Gastrocnemius medialis (tissue), 4 donors: ENCODE measurements around the gene TNPO3. TPM values are rescaled to one million over a fixed set of nuclear protein-coding genes. Genes with fewer than 3 reads are reported as not detected.

Experiments
- ATAC-seq, 2 donors: fragments of 150-250 bp; one replicate each; pipeline ENCODE4 v1.9.1; 2016
- DNase-seq, 2 donors: peaks; one replicate each; pipeline ENCODE4 v3.0.0-alpha.2; 2019
- H3K27ac ChIP-seq, 4 donors: fragments of 200-600 bp; sonication (generic); 1 replicate in 1 of 4; 2 replicates in 3 of 4; pipeline ENCODE4 v1.5.1; 2016 to 2018; ENCODE audit warnings: mild to moderate bottlenecking in 2 of 4, moderate library complexity in 1 of 4
- H3K27me3 ChIP-seq, 3 donors: fragments of 200-600 bp; sonication (generic) in 2 of 3; 1 replicate in 1 of 3; 2 replicates in 2 of 3; pipeline versions ENCODE4 v1.5.1 to v1.6.0; 2016 to 2019; ENCODE audit warnings: mild to moderate bottlenecking in 1 of 3, moderate library complexity in 1 of 3
- H3K36me3 ChIP-seq, 2 donors: fragments of 200-600 bp; sonication (generic) in 1 of 2; one replicate each; pipeline ENCODE4 v1.5.1; 2017 to 2018
- H3K4me1 ChIP-seq, 2 donors: fragments of 200-600 bp; sonication (generic) in 1 of 2; one replicate each; pipeline ENCODE4 v1.5.1; 2016 to 2017; ENCODE audit warnings: mild to moderate bottlenecking in 2 of 2
- H3K4me3 ChIP-seq, 4 donors: fragments of 200-600 bp; sonication (generic) in 3 of 4; 1 replicate in 1 of 4; 2 replicates in 3 of 4; pipeline ENCODE4 v1.5.1; 2016 to 2019; ENCODE audit warnings: mild to moderate bottlenecking in 2 of 4
- H3K9me3 ChIP-seq, 3 donors: fragments of 200-600 bp; sonication (generic) in 2 of 3; 1 replicate in 1 of 3; 2 replicates in 2 of 3; pipeline ENCODE4 v1.5.1; 2016 to 2019
- POLR2A ChIP-seq, 2 donors: fragments of 450-650 bp; IDR thresholded peaks; one replicate each; pipeline ENCODE4 v1.6.1; 2017; ENCODE audit warnings: antibody characterized with exemption in 2 of 2, mild to moderate bottlenecking in 2 of 2, moderate library complexity in 2 of 2
- in situ Hi-C, 4 donors: fragments of 200-750 bp; cut with MboI; loops; one replicate each; pipeline versions ENCODE4 v1.15.0 to v1.8.0; 2017; ENCODE audit warnings: low sequenced_read_pairs in 4 of 4
- intact Hi-C: fragments of 100-400 bp; cut with DNase I; formaldehyde crosslinking; loops from one replicate; pipeline ENCODE4 v1.15.1; 2023; ENCODE audit warnings: low total_unique reads
- total RNA-seq, 4 donors: library from RNA; depleted of rRNA; stranded (reverse); fragments of >200 nt; gene quantifications; one replicate each; pipeline versions ENCODE4 v1.1.0 to v1.2.3, GENCODE V29; 2016
- TF ChIP-seq, protein P1 (sequence below), 5 experiments: fragments of 450-650 bp in 3 of 5; fragments of 200-600 bp in 2 of 5; sonication (generic) in 2 of 5; IDR thresholded peaks in 4 of 5; conservative IDR thresholded peaks in 1 of 5; 1 replicate in 4 of 5; 2 replicates in 1 of 5; pipeline ENCODE4 v1.5.1; 2016 to 2019; ENCODE audit warnings: antibody characterized with exemption in 5 of 5, mild to moderate bottlenecking in 3 of 5, moderate library complexity in 3 of 5

The TNPO3 gene
- total RNA-seq, 4 donors from 2014 or later = 39.1 to 50.9 (median 50.5) TPM

GRCh38 chr7:129009437-129009836, 45.5 kb downstream of the TNPO3 start:
- peaks cover 10 to 12% of the 10 kb centered on the region in 2 donors for H3K4me1 ChIP-seq
- intact Hi-C loops (no loop called here), in situ Hi-C loops (no loop called here)
- no peaks in the 10 kb centered on the region for H3K9me3 ChIP-seq
- H3K27me3 ChIP-seq = no peaks in the 10 kb centered on the region
- no peak for TF ChIP-seq POLR2A (IDR thresholded peaks at IDR 0.05)
- TF ChIP-seq, protein P1, sequence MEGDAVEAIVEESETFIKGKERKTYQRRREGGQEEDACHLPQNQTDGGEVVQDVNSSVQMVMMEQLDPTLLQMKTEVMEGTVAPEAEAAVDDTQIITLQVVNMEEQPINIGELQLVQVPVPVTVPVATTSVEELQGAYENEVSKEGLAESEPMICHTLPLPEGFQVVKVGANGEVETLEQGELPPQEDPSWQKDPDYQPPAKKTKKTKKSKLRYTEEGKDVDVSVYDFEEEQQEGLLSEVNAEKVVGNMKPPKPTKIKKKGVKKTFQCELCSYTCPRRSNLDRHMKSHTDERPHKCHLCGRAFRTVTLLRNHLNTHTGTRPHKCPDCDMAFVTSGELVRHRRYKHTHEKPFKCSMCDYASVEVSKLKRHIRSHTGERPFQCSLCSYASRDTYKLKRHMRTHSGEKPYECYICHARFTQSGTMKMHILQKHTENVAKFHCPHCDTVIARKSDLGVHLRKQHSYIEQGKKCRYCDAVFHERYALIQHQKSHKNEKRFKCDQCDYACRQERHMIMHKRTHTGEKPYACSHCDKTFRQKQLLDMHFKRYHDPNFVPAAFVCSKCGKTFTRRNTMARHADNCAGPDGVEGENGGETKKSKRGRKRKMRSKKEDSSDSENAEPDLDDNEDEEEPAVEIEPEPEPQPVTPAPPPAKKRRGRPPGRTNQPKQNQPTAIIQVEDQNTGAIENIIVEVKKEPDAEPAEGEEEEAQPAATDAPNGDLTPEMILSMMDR (IDR thresholded peaks at IDR 0.05 in 4 of 5, conservative IDR thresholded peaks at IDR 0.05 in 1 of 5) = no peak
- H3K4me3 ChIP-seq = no peak overlapping the region
- DNase-seq (no peak), ATAC-seq (no peak)
- H3K27ac ChIP-seq = no peak overlapping the region
- peaks cover 0 to 24% of the 10 kb centered on the region in 2 donors for H3K36me3 ChIP-seq

DNA sequence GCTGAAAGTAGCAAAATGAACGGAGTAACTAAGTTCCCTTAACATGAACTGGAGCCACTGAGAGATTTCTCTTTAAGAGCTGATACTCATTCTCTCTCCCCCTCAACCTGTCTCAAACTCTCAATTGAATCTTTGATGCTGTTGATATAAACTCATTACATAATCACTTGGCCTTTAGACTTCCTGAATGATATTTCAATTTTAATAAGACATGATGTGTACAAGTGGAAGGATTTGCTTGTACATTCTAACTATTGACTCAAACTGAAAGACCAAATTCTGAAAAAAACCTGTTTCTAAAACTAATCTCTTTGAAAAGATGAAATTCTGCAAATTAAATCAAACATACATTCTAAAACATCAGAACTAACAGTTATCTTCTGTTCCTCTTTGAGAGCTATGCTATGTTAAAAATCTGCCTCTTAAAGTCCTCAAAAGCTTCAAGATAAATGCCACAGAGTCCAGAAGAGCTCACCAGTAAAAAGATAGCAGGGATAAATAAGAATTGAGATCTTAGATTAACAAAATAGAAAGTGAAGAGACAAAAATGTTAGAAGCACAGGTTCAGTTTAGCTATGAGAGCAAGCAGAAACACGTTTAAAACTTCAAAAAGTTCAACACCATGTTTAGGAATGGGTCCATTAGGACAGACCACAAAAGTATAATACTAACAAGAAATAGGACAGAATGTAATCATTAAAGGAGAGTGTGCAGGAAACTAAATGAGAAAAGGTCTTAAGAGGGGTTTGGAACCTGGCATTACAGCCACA, 46.1 kb downstream of the TNPO3 start:
- H3K9me3 ChIP-seq = no peaks in the 10 kb centered on the region
- H3K27ac ChIP-seq = no peak overlapping the region
- no peak for DNase-seq
- in situ Hi-C loops = no loop called here
- intact Hi-C loops = no loop called here
- H3K36me3 ChIP-seq = peaks cover 0 to 22% of the 10 kb centered on the region in 2 donors
- no peak overlapping the region for H3K4me3 ChIP-seq
- no peaks in the 10 kb centered on the region for H3K27me3 ChIP-seq
- peaks cover 10 to 12% of the 10 kb centered on the region in 2 donors for H3K4me1 ChIP-seq
- no peak for ATAC-seq
- TF ChIP-seq, protein P1 (IDR thresholded peaks at IDR 0.05 in 4 of 5, conservative IDR thresholded peaks at IDR 0.05 in 1 of 5) = no peak
- TF ChIP-seq POLR2A (IDR thresholded peaks at IDR 0.05) = no peak

DNA sequence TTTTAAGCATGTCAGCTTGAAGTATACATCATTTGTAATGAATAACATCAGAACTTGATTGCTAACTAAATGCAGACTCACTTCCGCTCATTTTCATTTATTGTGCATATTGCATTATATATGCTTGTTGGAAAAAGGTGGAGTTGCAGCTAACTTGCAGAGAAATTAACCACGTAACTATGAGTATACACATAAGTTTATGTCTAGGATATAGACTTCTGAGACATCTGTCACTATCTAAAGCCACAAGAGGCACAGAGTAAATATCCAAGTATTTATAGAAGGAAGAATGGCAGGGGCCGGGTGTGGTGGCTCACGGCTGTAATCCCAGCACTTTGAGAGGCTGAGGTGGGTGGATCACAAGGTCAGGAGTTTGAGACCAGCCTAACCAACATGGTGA, 47.3 kb downstream of the TNPO3 start:
- H3K27ac ChIP-seq = no peak overlapping the region
- H3K4me3 ChIP-seq = no peak overlapping the region
- H3K9me3 ChIP-seq = no peaks in the 10 kb centered on the region
- DNase-seq (no peak), ATAC-seq (no peak)
- intact Hi-C loops (no loop called here), in situ Hi-C loops (no loop called here)
- TF ChIP-seq, protein P1 (IDR thresholded peaks at IDR 0.05 in 4 of 5, conservative IDR thresholded peaks at IDR 0.05 in 1 of 5) = no peak
- no peak for TF ChIP-seq POLR2A (IDR thresholded peaks at IDR 0.05)
- H3K27me3 ChIP-seq = no peaks in the 10 kb centered on the region
- peaks cover 10 to 12% of the 10 kb centered on the region in 2 donors for H3K4me1 ChIP-seq
- peaks cover 0 to 17% of the 10 kb centered on the region in 2 donors for H3K36me3 ChIP-seq

DNA sequence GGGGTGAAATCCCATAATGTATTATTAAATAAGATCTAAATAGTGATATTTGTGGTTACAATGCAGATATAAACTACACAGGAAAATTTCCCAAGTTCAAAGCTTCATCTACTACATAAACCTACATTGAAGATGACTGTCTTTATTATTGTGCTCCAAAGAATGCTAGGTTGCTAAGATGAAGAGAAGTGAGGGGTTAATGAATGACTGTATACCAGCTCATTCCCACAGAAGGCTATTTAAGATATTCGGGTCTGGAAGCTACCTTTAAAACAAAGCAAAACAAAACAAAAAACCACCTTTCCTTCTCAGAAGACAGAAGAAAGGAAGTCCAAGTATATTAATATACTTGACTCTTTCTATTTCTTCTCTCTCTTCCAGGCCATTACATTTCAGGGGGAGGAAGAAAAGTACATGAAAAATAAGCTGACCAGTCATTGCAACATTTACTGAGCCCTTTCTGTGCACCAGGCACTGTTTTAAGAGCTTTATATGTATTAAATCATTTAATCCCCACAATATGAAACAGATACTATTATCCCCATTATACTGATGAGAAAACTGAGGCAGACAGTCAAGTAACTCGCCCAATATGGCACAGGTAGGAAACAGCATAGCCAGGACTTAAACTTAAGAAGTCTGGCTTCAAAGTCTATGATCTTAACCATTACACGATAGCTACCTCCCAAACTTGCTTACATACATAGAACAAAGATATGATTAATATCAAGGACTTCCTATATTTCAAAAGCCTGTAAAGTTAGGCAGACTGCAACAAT, 48.1 kb downstream of the TNPO3 start:
- in situ Hi-C loops = no loop called here
- TF ChIP-seq, protein P1 (IDR thresholded peaks at IDR 0.05 in 4 of 5, conservative IDR thresholded peaks at IDR 0.05 in 1 of 5) = no peak
- no peak for TF ChIP-seq POLR2A (IDR thresholded peaks at IDR 0.05)
- peaks cover 0 to 17% of the 10 kb centered on the region in 2 donors for H3K36me3 ChIP-seq

More for the DNA sequence above, 48.1 kb downstream of the TNPO3 start:
- Histone ChIP-seq H3K4me3 (no peak overlapping the region), H3K4me1 (peaks cover 10 to 12% of the 10 kb centered on the region in 2 donors), H3K27ac (no peak overlapping the region), H3K27me3 (no peaks in the 10 kb centered on the region), H3K9me3 (no peaks in the 10 kb centered on the region)
- intact Hi-C loops = no loop called here
- ATAC-seq (no peak), DNase-seq (no peak)
